IPS-15b (cell line): ENCODE data around the gene SCART1.

Experiments used
- H3K27me3 ChIP-seq: one replicate; pipeline ENCODE4 v1.6.1; 2013; ENCODE audit warnings: low read length; ENCODE audit not compliant: control insufficient read depth, insufficient read depth
- H3K36me3 ChIP-seq: one replicate; pipeline ENCODE4 v1.6.1; 2013; ENCODE audit warnings: low read length; ENCODE audit not compliant: control insufficient read depth, insufficient read depth
- H3K4me1 ChIP-seq: one replicate; pipeline ENCODE4 v1.6.1; 2013; ENCODE audit warnings: mild to moderate bottlenecking, low read length; ENCODE audit not compliant: control insufficient read depth, insufficient read depth
- H3K4me3 ChIP-seq: one replicate; pipeline ENCODE4 v1.5.1; 2013; ENCODE audit warnings: low read depth, low read length
- H3K9ac ChIP-seq: one replicate; pipeline ENCODE4 v1.6.1; 2013; ENCODE audit warnings: low read depth, mild to moderate bottlenecking, low read length
- H3K9me3 ChIP-seq: one replicate; pipeline ENCODE4 v1.6.1; 2013; ENCODE audit warnings: mild to moderate bottlenecking, low read length; ENCODE audit not compliant: control insufficient read depth, insufficient read depth

SCART1 gene

GRCh38 chr10:133451346-133451745 is 2.4 kb upstream of the SCART1 start:
- H3K9ac ChIP-seq: no peak overlapping the region
- H3K4me1 ChIP-seq: no peaks in the 10 kb centered on the region
- H3K4me3 ChIP-seq: no peak overlapping the region
- H3K9me3 ChIP-seq: peaks cover 10% of the 10 kb centered on the region
- H3K36me3 ChIP-seq: no peaks in the 10 kb centered on the region
- no peaks in the 10 kb centered on the region for H3K27me3 ChIP-seq

- Histone ChIP-seq H3K9me3 (peaks cover 10% of the 10 kb centered on the region), H3K36me3 (no peaks in the 10 kb centered on the region), H3K4me1 (no peaks in the 10 kb centered on the region), H3K9ac (no peak overlapping the region), H3K27me3 (no peaks in the 10 kb centered on the region), H3K4me3 (no peak overlapping the region)
Observed at GRCh38 chr10:133452453-133452852, 1.3 kb upstream of the SCART1 start.

- Histone ChIP-seq H3K36me3 (no peaks in the 10 kb centered on the region), H3K9ac (no peak overlapping the region), H3K9me3 (peaks cover 16% of the 10 kb centered on the region), H3K27me3 (no peaks in the 10 kb centered on the region), H3K4me3 (no peak overlapping the region), H3K4me1 (no peaks in the 10 kb centered on the region)
Observed at GRCh38 chr10:133454204-133454893, 604 bp downstream of the SCART1 start.

GRCh38 chr10:133455196-133455595 is 1.5 kb downstream of the SCART1 start:
- Histone ChIP-seq H3K9ac (no peak overlapping the region), H3K9me3 (peaks cover 16% of the 10 kb centered on the region), H3K27me3 (no peaks in the 10 kb centered on the region), H3K4me1 (no peaks in the 10 kb centered on the region), H3K36me3 (no peaks in the 10 kb centered on the region), H3K4me3 (no peak overlapping the region)

- no peaks in the 10 kb centered on the region for H3K27me3 ChIP-seq
- H3K4me1 ChIP-seq: no peaks in the 10 kb centered on the region
- H3K4me3 ChIP-seq: no peak overlapping the region
- peaks cover 16% of the 10 kb centered on the region for H3K9me3 ChIP-seq
- no peak overlapping the region for H3K9ac ChIP-seq
- no peaks in the 10 kb centered on the region for H3K36me3 ChIP-seq
Observed at GRCh38 chr10:133455611-133456031, 1.9 kb downstream of the SCART1 start.

- Histone ChIP-seq H3K4me1 (no peaks in the 10 kb centered on the region), H3K9ac (no peak overlapping the region)
Observed at GRCh38 chr10:133456041-133456951, 2.6 kb downstream of the SCART1 start.

GRCh38 chr10:133457100-133457841 is 3.5 kb downstream of the SCART1 start:
- no peak overlapping the region for H3K4me3 ChIP-seq
- no peak overlapping the region for H3K9ac ChIP-seq
- H3K9me3 ChIP-seq: peaks cover 16% of the 10 kb centered on the region
- H3K27me3 ChIP-seq: no peaks in the 10 kb centered on the region
- H3K4me1 ChIP-seq: no peaks in the 10 kb centered on the region
- H3K36me3 ChIP-seq: no peaks in the 10 kb centered on the region

More at GRCh38 chr10:133456041-133456951, 2.6 kb downstream of the SCART1 start:
- no peaks in the 10 kb centered on the region for H3K27me3 ChIP-seq
- H3K36me3 ChIP-seq: no peaks in the 10 kb centered on the region
- peaks cover 16% of the 10 kb centered on the region for H3K9me3 ChIP-seq
- H3K4me3 ChIP-seq: no peak overlapping the region

GRCh38 chr10:133458021-133458709 is 4.4 kb downstream of the SCART1 start:
- H3K27me3 ChIP-seq: no peaks in the 10 kb centered on the region
- no peaks in the 10 kb centered on the region for H3K4me1 ChIP-seq
- peaks cover 19% of the 10 kb centered on the region for H3K9me3 ChIP-seq
- H3K36me3 ChIP-seq: no peaks in the 10 kb centered on the region
- H3K9ac ChIP-seq: no peak overlapping the region
- H3K4me3 ChIP-seq: no peak overlapping the region

GRCh38 chr10:133458710-133459453 is 5.1 kb downstream of the SCART1 start:
- Histone ChIP-seq H3K9ac (no peak overlapping the region), H3K27me3 (no peaks in the 10 kb centered on the region), H3K9me3 (peaks cover 19% of the 10 kb centered on the region), H3K36me3 (no peaks in the 10 kb centered on the region), H3K4me3 (no peak overlapping the region), H3K4me1 (no peaks in the 10 kb centered on the region)

GRCh38 chr10:133459454-133460207 is 5.9 kb downstream of the SCART1 start:
- peaks cover 17% of the 10 kb centered on the region for H3K9me3 ChIP-seq
- no peak overlapping the region for H3K4me3 ChIP-seq
- no peak overlapping the region for H3K9ac ChIP-seq
- H3K4me1 ChIP-seq: no peaks in the 10 kb centered on the region
- no peaks in the 10 kb centered on the region for H3K27me3 ChIP-seq
- H3K36me3 ChIP-seq: no peaks in the 10 kb centered on the region
